GM12878 (cell line): Measurements from ENCODE around the gene DUSP16. TPM values are rescaled to one million over a fixed set of nuclear protein-coding genes. Genes with fewer than 3 reads are reported as not detected.

Experiments
- ATAC-seq: fragments of 200-7000 bp; cut with Tn5 transposase; 3 replicates; pipeline ENCODE4 v1.9.1; 2020; ENCODE audit warnings: mild to moderate bottlenecking, moderate library complexity
- BruUV-seq: library from RNA; stranded (reverse); fragments of 400-500 nt; replicated peaks from 2 replicates; lab custom pipeline; 2021; lab: Mats Ljungman, UMichigan
- CTCF ChIA-PET: fragments of 300-600 bp; sonication (Branson Sonifier 250); formaldehyde crosslinking; extraction: SDS; loops from one replicate; lab custom pipeline; 2021; ENCODE audit warnings: inconsistent platforms; lab: Yijun Ruan, JAX
- POLR2A ChIA-PET: fragments of 350-600 bp; formaldehyde crosslinking; extraction: SDS; loops from one replicate; lab custom pipeline; 2021; ENCODE audit warnings: inconsistent platforms; lab: Charles Lee
- RAD21 ChIA-PET: fragments of 300-600 bp; sonication (Branson Sonifier 250); formaldehyde crosslinking; loops from one replicate; lab custom pipeline; 2023; ENCODE audit warnings: antibody characterized with exemption; ENCODE audit not compliant: unreplicated experiment; lab: Charles Lee
- SMC1A ChIA-PET: fragments of 300-600 bp; sonication (Branson Sonifier 250); formaldehyde crosslinking; loops from one replicate; lab custom pipeline; 2023; ENCODE audit not compliant: unreplicated experiment, uncharacterized antibody; lab: Charles Lee
- DNase-seq: peaks from one replicate; pipeline ENCODE4 v3.0.0-alpha.2; 2011; ENCODE audit warnings: low read depth, low spot score
- FAIRE-seq: peaks from 3 replicates; lab custom pipeline; 2011; peaks lifted over from hg19 to GRCh38; lab: Jason Lieb, UNC
- H2AFZ ChIP-seq: 2 replicates; pipeline ENCODE4 v1.6.0; 2011; ENCODE audit warnings: low read depth, low read length, control low read depth; ENCODE audit not compliant: control insufficient read depth
- H3K27ac ChIP-seq: 2 replicates; pipeline ENCODE4 v1.5.1; 2011; ENCODE audit warnings: control low read depth; ENCODE audit not compliant: control insufficient read depth, insufficient read depth
- H3K27me3 ChIP-seq, 2 experiments: replicated peaks in 1 of 2; 2 replicates each; pipeline versions ENCODE4 v1.6.0 to v1.6.1; 2011; ENCODE audit warnings: low read length in 1 of 2; ENCODE audit not compliant: control insufficient read depth in 2 of 2, insufficient read depth in 2 of 2
- H3K36me3 ChIP-seq, 2 experiments: 2 replicates each; pipeline ENCODE4 v1.5.1; 2011; ENCODE audit warnings: low read length in 1 of 2; ENCODE audit not compliant: control insufficient read depth in 2 of 2, insufficient read depth in 2 of 2
- H3K4me1 ChIP-seq: 2 replicates; pipeline ENCODE4 v1.6.1; 2011; ENCODE audit warnings: mild to moderate bottlenecking, low read length, moderate library complexity, mixed read lengths; ENCODE audit not compliant: control insufficient read depth, insufficient read depth
- H3K4me2 ChIP-seq: 2 replicates; pipeline ENCODE4 v1.6.0; 2011; ENCODE audit warnings: control low read depth; ENCODE audit not compliant: control insufficient read depth, insufficient read depth
- H3K4me3 ChIP-seq: fragments of 200-600 bp; sonication (generic); 2 replicates; pipeline ENCODE4 v1.5.1; 2016
- H3K79me2 ChIP-seq: 2 replicates; pipeline ENCODE4 v1.6.0; 2011; ENCODE audit warnings: low read length; ENCODE audit not compliant: control insufficient read depth, insufficient read depth
- H3K9ac ChIP-seq: 2 replicates; pipeline ENCODE4 v1.8.0; 2011; ENCODE audit warnings: low read length, control low read depth, mixed read lengths; ENCODE audit not compliant: control insufficient read depth, insufficient read depth
- H3K9me3 ChIP-seq: replicated peaks from 3 replicates; pipeline ENCODE4 v1.5.1; 2011; ENCODE audit warnings: mild to moderate bottlenecking, low read length; ENCODE audit not compliant: control insufficient read depth, insufficient read depth
- H4K20me1 ChIP-seq: 2 replicates; pipeline ENCODE4 v1.6.0; 2011; ENCODE audit not compliant: control insufficient read depth, insufficient read depth
- BACH1 ChIP-seq: fragments of 450-650 bp; IDR thresholded peaks from 2 replicates; pipeline ENCODE4 v1.6.1; 2017; ENCODE audit warnings: mild to moderate bottlenecking, borderline replicate concordance
- BMI1 ChIP-seq: fragments of 450-650 bp; IDR thresholded peaks from 2 replicates; pipeline ENCODE4 v1.6.1; 2016; ENCODE audit warnings: mild to moderate bottlenecking, moderate library complexity, borderline replicate concordance
- CREB1 ChIP-seq: IDR thresholded peaks from 2 replicates; pipeline ENCODE4 v1.6.1; 2012; ENCODE audit warnings: low read depth, mild to moderate bottlenecking, inconsistent platforms
- FOS ChIP-seq: IDR thresholded peaks from 3 replicates; pipeline ENCODE4 v1.6.1; 2011; ENCODE audit warnings: borderline replicate concordance; ENCODE audit not compliant: insufficient read length; ENCODE audit errors: extremely low read depth
- MAX ChIP-seq: IDR thresholded peaks from 2 replicates; pipeline ENCODE4 v1.6.1; 2012; ENCODE audit warnings: low read depth, low read length, improper control_type of control experiment
- PML ChIP-seq: IDR thresholded peaks from 2 replicates; pipeline ENCODE4 v1.6.1; 2012; ENCODE audit warnings: low read length, inconsistent platforms
- SUZ12 ChIP-seq: fragments of 200-600 bp; sonication (generic); IDR thresholded peaks from one replicate; pipeline ENCODE4 v1.6.1; 2018; ENCODE audit warnings: antibody characterized with exemption, mild to moderate bottlenecking; ENCODE audit not compliant: unreplicated experiment
- TCF12 ChIP-seq: IDR thresholded peaks from 2 replicates; pipeline ENCODE4 v1.6.1; 2011; ENCODE audit warnings: low read depth, mild to moderate bottlenecking, low read length
- USF1 ChIP-seq: IDR thresholded peaks from 2 replicates; pipeline ENCODE4 v1.6.1; 2011; ENCODE audit warnings: borderline replicate concordance, low read depth, mild to moderate bottlenecking, moderate library complexity, mixed read lengths, low read length; ENCODE audit not compliant: insufficient read depth; ENCODE audit errors: extremely low read length
- ZBTB40 ChIP-seq: fragments of 450-650 bp; IDR thresholded peaks from 2 replicates; pipeline ENCODE4 v1.6.1; 2016; ENCODE audit warnings: mild to moderate bottlenecking, moderate library complexity, borderline replicate concordance
- WGBS: methylation state at CpG from one replicate; pipeline ENCODE4 v1.1.6; 2016; ENCODE audit warnings: low lambda C conversion rate; ENCODE audit not compliant: insufficient replicate concordance, insufficient coverage; ENCODE audit errors: missing lambda C conversion rate; 5-methylcytosine and 5-hydroxymethylcytosine counted together
- in situ Hi-C: fragments of 300-500 bp; cut with MboI; formaldehyde crosslinking; loops from 9 replicates; pipeline ENCODE4 v1.14.3; 2018; ENCODE audit warnings: mixed read lengths
- intact Hi-C: fragments of 100-400 bp; cut with micrococcal nuclease; formaldehyde crosslinking; loops from one replicate; pipeline ENCODE4 v1.14.2; 2022; ENCODE audit not compliant: unreplicated experiment
- polyA plus RNA-seq, 11 experiments: library from polyadenylated mRNA; depleted of rRNA in 4 of 11; unstranded in 6 of 11; stranded (reverse) in 5 of 11; fragments of >200 nt; fragmentation: Nextera tagmentation in 4 of 11; fragmentation: Illumina TruSeq in 1 of 11; extraction: Ambion mirVana in 4 of 11; extraction: Trizol in 1 of 11; gene quantifications; 1 replicate in 1 of 11; 2 replicates in 10 of 11; pipeline versions ENCODE4 v1.2.1 to v1.2.3, GENCODE V29; 2011 to 2016; ENCODE audit warnings: inconsistent platforms in 2 of 11, missing spikeins in 2 of 11, low read depth in 1 of 11
- total RNA-seq, 4 experiments: library from RNA; depleted of rRNA in 3 of 4; stranded (reverse); fragments of >200 nt in 3 of 4; fragmentation: Illumina TruSeq in 1 of 4; extraction: Trizol in 1 of 4; gene quantifications; 2 replicates each; pipeline versions ENCODE4 v1.2.1 to v1.2.3, GENCODE V29; 2013 to 2021

The DUSP16 gene
- total and polyA plus RNA-seq, 10 of the 15 experiments (the other 5 are each of a cell fraction or from before 2014, with no cell fraction given), result 3.9 to 75.3 (median 26.8) TPM

GRCh38 chr12:12533238-12533829, 29.3 kb downstream of the DUSP16 start:
- TF ChIP-seq PML, result 0 out of 2 replicates have a peak, but pooled peaks have one; percentile 24
- TF ChIP-seq MAX, result no peak
- no peak for FAIRE-seq
- no peak overlapping the region for H3K27ac ChIP-seq
- H3K36me3 ChIP-seq, result no peaks in the 10 kb centered on the region
- no peak overlapping the region for H3K4me3 ChIP-seq
- DNase-seq, result no peak
- no peak overlapping the region for H3K4me2 ChIP-seq
- ChIA-PET RAD21 (interaction anchor here (1.0 to 1.3 kb wide), 2 partner anchors 14 to 33 kb away, joined by 3 read pairs; no protein-coding TSS in a partner anchor), SMC1A (interaction anchor here (0.6 to 2.2 kb wide), 11 partner anchors 9 to 194 kb away, joined by 3 to 8 read pairs (median 4); no protein-coding TSS in a partner anchor), CTCF (interaction anchor here (0.7 to 1.0 kb wide), 3 partner anchors 17 to 157 kb away, joined by 3 read pairs; no protein-coding TSS in a partner anchor), POLR2A (interaction anchor here (0.6 to 1.2 kb wide), 4 partner anchors 11 to 171 kb away, joined by 3 to 6 read pairs (median 4); no protein-coding TSS in a partner anchor)
- ATAC-seq, result no peak
- no peak overlapping the region for H2AFZ ChIP-seq
- H3K79me2 ChIP-seq, result peaks cover 2% of the 10 kb centered on the region
- no peaks in the 10 kb centered on the region for H4K20me1 ChIP-seq
- in situ Hi-C loops, result no loop called here
- no peak overlapping the region for H3K9ac ChIP-seq
- intact Hi-C loops, result no loop called here
- BruUV-seq, result no TSS peak
- no peaks in the 10 kb centered on the region; the same call in 2 of the 3 replicates for H3K9me3 ChIP-seq
- H3K4me1 ChIP-seq, result no peaks in the 10 kb centered on the region
- H3K27me3 ChIP-seq, result no peaks in the 10 kb centered on the region
- WGBS, result 91% methylated on average over 6 of the region's 6 CpGs

GRCh38 chr12:12531194-12531593, 31.5 kb downstream of the DUSP16 start:
- SMC1A ChIA-PET, result no interaction called here
- RAD21 ChIA-PET, result no interaction called here

More at GRCh38 chr12:12531194-12531593, 31.5 kb downstream of the DUSP16 start:
- Histone ChIP-seq H3K4me1 (peaks cover 6% of the 10 kb centered on the region), H3K36me3 (no peaks in the 10 kb centered on the region), H4K20me1 (no peaks in the 10 kb centered on the region), H3K27ac (no peak overlapping the region), H3K27me3 (no peaks in the 10 kb centered on the region), H3K4me3 (no peak overlapping the region), H3K9ac (no peak overlapping the region), H2AFZ (no peak overlapping the region), H3K9me3 (no peaks in the 10 kb centered on the region; the same call in 2 of the 3 replicates), H3K79me2 (peaks cover 5% of the 10 kb centered on the region), H3K4me2 (no peak overlapping the region)
- WGBS, result 98% methylated on average over 2 of the region's 2 CpGs
- ChIA-PET CTCF (no interaction called here), POLR2A (no interaction called here)
- FAIRE-seq (no peak), ATAC-seq (no peak), DNase-seq (no peak)
- no peak for TF ChIP-seq TCF12
- no peak for TF ChIP-seq FOS
- no peak for TF ChIP-seq BMI1
- TF ChIP-seq SUZ12, result no peak
- no peak for TF ChIP-seq ZBTB40
- TF ChIP-seq BACH1, result no peak
- TF ChIP-seq CREB1, result no peak
- no peak for TF ChIP-seq USF1
- intact Hi-C loops (no loop called here), in situ Hi-C loops (no loop called here)
- no TSS peak for BruUV-seq
